ENCODE measurements around the gene LAMA2.

LAMA2 gene

GRCh38 chr6:129521946-129522345 lies 639.0 kb downstream of the LAMA2 start:
- H3K27ac ChIP-seq: no peak overlapping the region
- DNase-seq (ENCODE audit: low spot score): no peak
- H3K4me3 ChIP-seq: no peak overlapping the region
- no peak for TF ChIP-seq CTCF (IDR thresholded peaks at IDR 0.05)

- no peak for DNase-seq (ENCODE audit: low spot score)
- no peak for TF ChIP-seq CTCF (IDR thresholded peaks at IDR 0.05)
- Histone ChIP-seq H3K4me3 (no peak overlapping the region), H3K27ac (no peak overlapping the region)
Observed at GRCh38 chr6:129523816-129524215, 640.9 kb downstream of the LAMA2 start.

- H3K4me3 ChIP-seq: no peak overlapping the region
- no peak overlapping the region for H3K27ac ChIP-seq
- DNase-seq (ENCODE audit: low spot score): no peak
- no peak for TF ChIP-seq CTCF (IDR thresholded peaks at IDR 0.05)
Observed at GRCh38 chr6:129525055-129525454, 642.1 kb downstream of the LAMA2 start.

- Histone ChIP-seq H3K27ac (no peak overlapping the region), H3K4me3 (no peak overlapping the region)
- DNase-seq (ENCODE audit: low spot score): no peak
- TF ChIP-seq CTCF (IDR thresholded peaks at IDR 0.05): no peak
Observed at GRCh38 chr6:129534926-129535325, 652.0 kb downstream of the LAMA2 start.

GRCh38 chr6:129536271-129536670 lies 653.3 kb downstream of the LAMA2 start:
- DNase-seq (ENCODE audit: low spot score): no peak
- no peak for TF ChIP-seq CTCF (IDR thresholded peaks at IDR 0.05)
- Histone ChIP-seq H3K27ac (no peak overlapping the region), H3K4me3 (no peak overlapping the region)

- TF ChIP-seq CTCF (IDR thresholded peaks at IDR 0.05): no peak
- H3K4me3 ChIP-seq: no peak overlapping the region
- H3K27ac ChIP-seq: no peak overlapping the region
- DNase-seq (ENCODE audit: low spot score): no peak
Observed at GRCh38 chr6:129539032-129539431, 656.1 kb downstream of the LAMA2 start.

- no peak for DNase-seq (ENCODE audit: low spot score)
- no peak overlapping the region for H3K4me3 ChIP-seq
- no peak overlapping the region for H3K27ac ChIP-seq
- no peak for TF ChIP-seq CTCF (IDR thresholded peaks at IDR 0.05)
Observed at GRCh38 chr6:129542705-129543104, 659.8 kb downstream of the LAMA2 start.

Data from coronary artery (tissue), 2 donors.